ENCODE measurements around the gene ESYT3. TPM values are rescaled to one million over a fixed set of nuclear protein-coding genes. Genes with fewer than 3 reads are reported as not detected.

The ESYT3 gene
- total RNA-seq, 1 experiment from 2014 or later, result not detected

GRCh38 chr3:138464491-138464860 lies 30.1 kb downstream of the ESYT3 start:
- no peaks in the 10 kb centered on the region for H4K20me1 ChIP-seq (ENCODE audit: insufficient read depth, low read depth, low read length)
- no peaks in the 10 kb centered on the region for H3K9me3 ChIP-seq (ENCODE audit: low read length)
- no peak overlapping the region for H3K4me2 ChIP-seq (ENCODE audit: low read depth, low read length, poor library complexity, severe bottlenecking)
- no peak overlapping the region for H3K9ac ChIP-seq (ENCODE audit: low read length)
- H3K4me3 ChIP-seq (ENCODE audit: low read length), result no peak overlapping the region
- H3K36me3 ChIP-seq (ENCODE audit: insufficient read depth, low read length), result no peaks in the 10 kb centered on the region
- H3K27me3 ChIP-seq (ENCODE audit: low read length), result no peaks in the 10 kb centered on the region
- H3K79me2 ChIP-seq (ENCODE audit: low read length), result no peaks in the 10 kb centered on the region
- H3K4me1 ChIP-seq (ENCODE audit: low read length), result peaks cover 12% of the 10 kb centered on the region
- no peak overlapping the region for H3K27ac ChIP-seq (ENCODE audit: low read length)
- DNase-seq, result no peak
- H3K9me2 ChIP-seq (replicated peaks; ENCODE audit: insufficient read depth, low read length), result no peaks in the 10 kb centered on the region
- H2AFZ ChIP-seq (ENCODE audit: low read length), result no peak overlapping the region

GRCh38 chr3:138465451-138465850 lies 31.0 kb downstream of the ESYT3 start:
- H2AFZ ChIP-seq (ENCODE audit: low read length), result no peak overlapping the region
- H3K4me2 ChIP-seq (ENCODE audit: low read depth, low read length, poor library complexity, severe bottlenecking), result no peak overlapping the region
- H3K79me2 ChIP-seq (ENCODE audit: low read length), result no peaks in the 10 kb centered on the region
- H3K9me3 ChIP-seq (ENCODE audit: low read length), result no peaks in the 10 kb centered on the region
- DNase-seq, result no peak
- peaks cover 12% of the 10 kb centered on the region for H3K4me1 ChIP-seq (ENCODE audit: low read length)
- no peaks in the 10 kb centered on the region for H4K20me1 ChIP-seq (ENCODE audit: insufficient read depth, low read depth, low read length)
- no peak overlapping the region for H3K9ac ChIP-seq (ENCODE audit: low read length)
- H3K4me3 ChIP-seq (ENCODE audit: low read length), result no peak overlapping the region
- no peaks in the 10 kb centered on the region for H3K27me3 ChIP-seq (ENCODE audit: low read length)
- H3K27ac ChIP-seq (ENCODE audit: low read length), result no peak overlapping the region
- H3K9me2 ChIP-seq (replicated peaks; ENCODE audit: insufficient read depth, low read length), result no peaks in the 10 kb centered on the region
- no peaks in the 10 kb centered on the region for H3K36me3 ChIP-seq (ENCODE audit: insufficient read depth, low read length)

- Histone ChIP-seq H3K9ac (ENCODE audit: low read length) (no peak overlapping the region), H3K4me2 (ENCODE audit: low read depth, low read length, poor library complexity, severe bottlenecking) (no peak overlapping the region), H3K36me3 (ENCODE audit: insufficient read depth, low read length) (no peaks in the 10 kb centered on the region), H3K9me3 (ENCODE audit: low read length) (no peaks in the 10 kb centered on the region), H3K4me3 (ENCODE audit: low read length) (no peak overlapping the region), H3K27me3 (ENCODE audit: low read length) (no peaks in the 10 kb centered on the region), H3K79me2 (ENCODE audit: low read length) (no peaks in the 10 kb centered on the region), H3K27ac (ENCODE audit: low read length) (no peak overlapping the region), H4K20me1 (ENCODE audit: insufficient read depth, low read depth, low read length) (no peaks in the 10 kb centered on the region), H3K9me2 (replicated peaks; ENCODE audit: insufficient read depth, low read length) (no peaks in the 10 kb centered on the region), H2AFZ (ENCODE audit: low read length) (no peak overlapping the region), H3K4me1 (ENCODE audit: low read length) (peaks cover 12% of the 10 kb centered on the region)
- peak; percentile 46 for DNase-seq
These were observed 31.5 kb downstream of the ESYT3 start for GRCh38 chr3:138465925-138466324.

GRCh38 chr3:138467931-138468330 lies 33.5 kb downstream of the ESYT3 start:
- no peak for DNase-seq
- H4K20me1 ChIP-seq (ENCODE audit: insufficient read depth, low read depth, low read length), result no peaks in the 10 kb centered on the region
- H3K4me1 ChIP-seq (ENCODE audit: low read length), result peaks cover 12% of the 10 kb centered on the region
- no peaks in the 10 kb centered on the region for H3K9me2 ChIP-seq (replicated peaks; ENCODE audit: insufficient read depth, low read length)
- H3K27ac ChIP-seq (ENCODE audit: low read length), result no peak overlapping the region
- H3K9me3 ChIP-seq (ENCODE audit: low read length), result no peaks in the 10 kb centered on the region
- H3K4me2 ChIP-seq (ENCODE audit: low read depth, low read length, poor library complexity, severe bottlenecking), result no peak overlapping the region
- H2AFZ ChIP-seq (ENCODE audit: low read length), result no peak overlapping the region
- H3K4me3 ChIP-seq (ENCODE audit: low read length), result no peak overlapping the region
- H3K36me3 ChIP-seq (ENCODE audit: insufficient read depth, low read length), result no peaks in the 10 kb centered on the region
- no peaks in the 10 kb centered on the region for H3K79me2 ChIP-seq (ENCODE audit: low read length)
- no peaks in the 10 kb centered on the region for H3K27me3 ChIP-seq (ENCODE audit: low read length)
- H3K9ac ChIP-seq (ENCODE audit: low read length), result no peak overlapping the region

GRCh38 chr3:138468451-138468850 lies 34.0 kb downstream of the ESYT3 start:
- Histone ChIP-seq H3K9me3 (ENCODE audit: low read length) (no peaks in the 10 kb centered on the region), H3K36me3 (ENCODE audit: insufficient read depth, low read length) (no peaks in the 10 kb centered on the region), H3K9ac (ENCODE audit: low read length) (no peak overlapping the region), H2AFZ (ENCODE audit: low read length) (no peak overlapping the region), H3K79me2 (ENCODE audit: low read length) (no peaks in the 10 kb centered on the region), H3K4me2 (ENCODE audit: low read depth, low read length, poor library complexity, severe bottlenecking) (no peak overlapping the region), H3K4me3 (ENCODE audit: low read length) (no peak overlapping the region), H3K9me2 (replicated peaks; ENCODE audit: insufficient read depth, low read length) (no peaks in the 10 kb centered on the region), H3K27ac (ENCODE audit: low read length) (no peak overlapping the region), H4K20me1 (ENCODE audit: insufficient read depth, low read depth, low read length) (no peaks in the 10 kb centered on the region), H3K4me1 (ENCODE audit: low read length) (peaks cover 12% of the 10 kb centered on the region), H3K27me3 (ENCODE audit: low read length) (no peaks in the 10 kb centered on the region)
- no peak for DNase-seq

GRCh38 chr3:138468886-138469285 lies 34.5 kb downstream of the ESYT3 start:
- Histone ChIP-seq H3K4me2 (ENCODE audit: low read depth, low read length, poor library complexity, severe bottlenecking) (no peak overlapping the region), H3K36me3 (ENCODE audit: insufficient read depth, low read length) (no peaks in the 10 kb centered on the region), H2AFZ (ENCODE audit: low read length) (no peak overlapping the region), H3K4me3 (ENCODE audit: low read length) (no peak overlapping the region), H3K9ac (ENCODE audit: low read length) (no peak overlapping the region), H3K4me1 (ENCODE audit: low read length) (peaks cover 12% of the 10 kb centered on the region), H3K9me3 (ENCODE audit: low read length) (no peaks in the 10 kb centered on the region), H3K79me2 (ENCODE audit: low read length) (no peaks in the 10 kb centered on the region), H3K9me2 (replicated peaks; ENCODE audit: insufficient read depth, low read length) (no peaks in the 10 kb centered on the region), H3K27me3 (ENCODE audit: low read length) (no peaks in the 10 kb centered on the region), H4K20me1 (ENCODE audit: insufficient read depth, low read depth, low read length) (no peaks in the 10 kb centered on the region), H3K27ac (ENCODE audit: low read length) (no peak overlapping the region)
- DNase-seq, result no peak

GRCh38 chr3:138469874-138470273 lies 35.5 kb downstream of the ESYT3 start:
- H3K9me2 ChIP-seq (replicated peaks; ENCODE audit: insufficient read depth, low read length), result no peaks in the 10 kb centered on the region
- H3K79me2 ChIP-seq (ENCODE audit: low read length), result no peaks in the 10 kb centered on the region
- H3K27me3 ChIP-seq (ENCODE audit: low read length), result no peaks in the 10 kb centered on the region
- H4K20me1 ChIP-seq (ENCODE audit: insufficient read depth, low read depth, low read length), result no peaks in the 10 kb centered on the region
- H3K4me2 ChIP-seq (ENCODE audit: low read depth, low read length, poor library complexity, severe bottlenecking), result no peak overlapping the region
- H3K27ac ChIP-seq (ENCODE audit: low read length), result no peak overlapping the region
- H3K9me3 ChIP-seq (ENCODE audit: low read length), result no peaks in the 10 kb centered on the region
- no peak overlapping the region for H2AFZ ChIP-seq (ENCODE audit: low read length)
- DNase-seq, result no peak
- H3K4me1 ChIP-seq (ENCODE audit: low read length), result peaks cover 12% of the 10 kb centered on the region
- no peak overlapping the region for H3K9ac ChIP-seq (ENCODE audit: low read length)
- H3K36me3 ChIP-seq (ENCODE audit: insufficient read depth, low read length), result no peaks in the 10 kb centered on the region
- H3K4me3 ChIP-seq (ENCODE audit: low read length), result no peak overlapping the region

GRCh38 chr3:138470687-138471086 lies 36.3 kb downstream of the ESYT3 start:
- no peaks in the 10 kb centered on the region for H4K20me1 ChIP-seq (ENCODE audit: insufficient read depth, low read depth, low read length)
- H3K9me2 ChIP-seq (replicated peaks; ENCODE audit: insufficient read depth, low read length), result no peaks in the 10 kb centered on the region
- H3K36me3 ChIP-seq (ENCODE audit: insufficient read depth, low read length), result no peaks in the 10 kb centered on the region
- no peaks in the 10 kb centered on the region for H3K79me2 ChIP-seq (ENCODE audit: low read length)
- no peak overlapping the region for H2AFZ ChIP-seq (ENCODE audit: low read length)
- H3K27ac ChIP-seq (ENCODE audit: low read length), result no peak overlapping the region
- DNase-seq, result no peak
- no peaks in the 10 kb centered on the region for H3K9me3 ChIP-seq (ENCODE audit: low read length)
- H3K4me1 ChIP-seq (ENCODE audit: low read length), result peaks cover 12% of the 10 kb centered on the region
- no peak overlapping the region for H3K4me2 ChIP-seq (ENCODE audit: low read depth, low read length, poor library complexity, severe bottlenecking)
- no peak overlapping the region for H3K9ac ChIP-seq (ENCODE audit: low read length)
- no peak overlapping the region for H3K4me3 ChIP-seq (ENCODE audit: low read length)
- no peaks in the 10 kb centered on the region for H3K27me3 ChIP-seq (ENCODE audit: low read length)

GRCh38 chr3:138471481-138471880 lies 37.1 kb downstream of the ESYT3 start:
- Histone ChIP-seq H3K4me3 (ENCODE audit: low read length) (no peak overlapping the region), H3K4me2 (ENCODE audit: low read depth, low read length, poor library complexity, severe bottlenecking) (no peak overlapping the region), H3K4me1 (ENCODE audit: low read length) (peaks cover 4% of the 10 kb centered on the region), H3K27me3 (ENCODE audit: low read length) (no peaks in the 10 kb centered on the region), H3K9ac (ENCODE audit: low read length) (no peak overlapping the region), H3K27ac (ENCODE audit: low read length) (no peak overlapping the region), H3K79me2 (ENCODE audit: low read length) (no peaks in the 10 kb centered on the region), H3K36me3 (ENCODE audit: insufficient read depth, low read length) (no peaks in the 10 kb centered on the region), H3K9me2 (replicated peaks; ENCODE audit: insufficient read depth, low read length) (no peaks in the 10 kb centered on the region), H3K9me3 (ENCODE audit: low read length) (no peaks in the 10 kb centered on the region), H4K20me1 (ENCODE audit: insufficient read depth, low read depth, low read length) (no peaks in the 10 kb centered on the region), H2AFZ (ENCODE audit: low read length) (no peak overlapping the region)
- no peak for DNase-seq

Measured in Karpas-422 (cell line).